Lower leg skin (tissue), 3 donors: ENCODE measurements around the gene CCSER2.

Experiments
- CTCF ChIP-seq, 3 donors: fragments of 450-650 bp; IDR thresholded peaks; one replicate each; pipeline ENCODE4 v1.5.1; 2016; ENCODE audit warnings: antibody characterized with exemption in 3 of 3, mild to moderate bottlenecking in 3 of 3, moderate library complexity in 2 of 3
- POLR2A ChIP-seq, 2 donors: fragments of 450-650 bp; IDR thresholded peaks; one replicate each; pipeline ENCODE4 v1.6.1; 2016 to 2017; ENCODE audit warnings: antibody characterized with exemption in 2 of 2, mild to moderate bottlenecking in 1 of 2, moderate library complexity in 1 of 2

- TF ChIP-seq POLR2A (IDR thresholded peaks at IDR 0.05) (no peak), CTCF (IDR thresholded peaks at IDR 0.05) (no peak)
Observed at GRCh38 chr10:84341983-84342382, 13.6 kb downstream of the CCSER2 start.
